HG02852 (cell line): ENCODE results near the gene ATAD2B.
A peak's percentile ranks its signal among the peaks of the same experiment; 100 is the strongest.
"Not testable (repeated sequence)": the region's sequence is repeated elsewhere in the genome, so short reads cannot be mapped to it uniquely, and the experiment has no call there.

Experiments
- ATAC-seq: cut with Tn5 transposase; IDR thresholded peaks from one replicate; pipeline ENCODE4 v1.9.1; 2021; ENCODE audit warnings: mild to moderate bottlenecking, moderate library complexity; ENCODE audit not compliant: unreplicated experiment

ATAD2B gene

DNA sequence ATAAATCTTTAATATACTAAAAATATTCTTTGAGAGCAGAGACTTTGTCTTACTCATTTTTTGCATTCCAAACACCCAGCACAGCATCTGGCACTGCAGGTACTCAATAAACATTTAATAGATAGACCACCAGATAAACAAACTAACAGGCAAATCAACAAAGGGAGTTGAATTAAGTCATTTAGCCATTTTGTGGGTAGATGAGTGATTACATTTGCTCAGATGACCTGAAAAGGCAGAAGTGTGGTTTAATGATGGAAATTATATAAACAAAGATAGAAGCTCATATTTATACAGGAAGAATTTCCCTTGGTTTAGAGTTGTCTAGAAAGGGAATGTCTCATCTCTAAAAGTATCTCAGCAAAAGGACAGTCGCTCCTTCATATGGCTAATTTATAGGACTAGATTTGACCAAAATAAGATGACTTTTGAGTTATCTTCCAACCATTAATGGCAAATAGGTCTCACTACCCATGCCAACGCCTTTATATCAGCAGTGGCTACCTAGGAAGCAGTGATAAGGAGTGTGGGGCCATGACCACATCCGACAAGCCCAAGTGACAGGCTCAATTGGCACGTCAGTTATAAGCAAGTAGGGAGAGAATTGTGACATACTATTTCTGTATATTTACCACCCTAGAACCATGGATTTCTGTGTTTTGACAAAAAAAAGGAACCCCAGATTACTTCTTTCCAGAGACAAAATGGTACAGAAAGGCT is 173.5 kb downstream of the ATAD2B start:
- ATAC-seq: no peak

DNA sequence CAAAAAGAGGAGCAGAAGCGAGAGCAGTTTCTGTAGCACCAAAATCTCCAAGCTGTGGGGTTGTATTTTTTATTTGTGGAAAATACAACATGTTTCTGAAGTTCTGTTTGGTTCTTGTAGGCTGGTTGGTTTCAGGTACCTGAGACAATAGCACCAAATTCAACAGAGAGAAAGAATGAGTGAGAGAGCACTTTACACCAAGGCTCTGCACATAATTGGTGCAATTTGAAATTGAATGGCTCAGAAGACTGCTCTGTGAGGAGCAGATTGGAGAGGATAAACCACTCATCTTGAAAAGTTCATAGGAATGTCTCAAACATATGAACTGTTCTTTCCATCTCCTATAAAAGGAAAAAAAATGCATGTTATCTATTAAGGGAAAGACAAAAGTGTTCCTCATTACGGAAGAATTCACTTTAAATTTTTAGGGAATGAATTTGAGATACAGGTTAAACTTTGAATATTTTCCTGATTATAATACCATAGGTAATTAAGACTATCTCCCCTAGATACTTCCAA is 175.1 kb downstream of the ATAD2B start:
- ATAC-seq: no peak

DNA sequence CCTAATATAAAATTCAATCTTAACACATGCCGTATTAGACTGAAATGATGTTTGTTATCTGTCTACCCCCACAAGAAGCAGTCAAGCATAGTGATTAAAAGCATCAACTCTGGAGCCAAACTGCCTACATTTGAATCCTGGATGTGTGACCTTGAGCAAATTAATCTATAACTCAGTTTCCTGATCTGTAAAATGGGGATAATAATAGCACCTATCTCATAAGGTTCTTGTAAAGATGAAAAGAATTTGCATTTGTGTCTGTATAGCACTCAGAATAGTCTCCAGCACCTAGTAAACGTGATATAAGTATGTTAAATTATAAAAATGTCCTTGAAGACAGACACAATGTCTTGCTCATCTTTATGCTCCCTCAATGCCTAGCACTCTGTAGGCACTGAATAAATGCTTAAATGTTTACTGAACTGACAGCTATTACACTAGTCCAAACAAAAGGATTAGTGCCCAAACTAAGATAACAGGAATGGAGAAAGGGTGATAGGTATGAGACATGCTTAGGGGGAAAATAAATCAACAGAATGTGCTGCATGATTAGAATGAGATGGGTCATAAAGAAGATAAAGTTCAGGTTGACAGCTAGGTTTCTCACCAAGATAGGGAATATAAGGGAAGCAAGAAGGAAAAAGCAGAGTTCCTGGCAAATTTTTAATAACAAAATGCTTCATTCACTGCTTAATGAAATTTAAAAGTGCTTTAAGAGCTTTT is 180.6 kb downstream of the ATAD2B start:
- peak; percentile 32 for ATAC-seq

DNA sequence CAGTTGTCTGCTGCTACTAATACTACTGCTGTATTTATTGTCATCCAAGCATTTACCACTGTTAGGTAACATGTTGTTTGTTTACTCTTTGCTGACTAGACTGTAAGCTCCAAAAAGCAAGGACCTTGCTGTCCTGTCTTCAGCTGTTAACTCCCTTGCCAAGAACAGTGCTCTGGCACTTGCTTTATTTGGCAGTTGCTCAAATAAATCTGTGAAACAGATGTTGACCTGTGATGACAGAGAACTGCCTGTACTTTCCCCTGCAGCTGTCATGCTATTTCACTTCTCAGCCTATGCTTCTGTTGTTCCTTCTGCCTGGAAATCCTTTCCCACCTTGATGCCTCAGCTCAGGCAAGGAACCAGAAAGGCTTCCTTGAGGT is 181.2 kb downstream of the ATAD2B start:
- peak; percentile 76 for ATAC-seq

DNA sequence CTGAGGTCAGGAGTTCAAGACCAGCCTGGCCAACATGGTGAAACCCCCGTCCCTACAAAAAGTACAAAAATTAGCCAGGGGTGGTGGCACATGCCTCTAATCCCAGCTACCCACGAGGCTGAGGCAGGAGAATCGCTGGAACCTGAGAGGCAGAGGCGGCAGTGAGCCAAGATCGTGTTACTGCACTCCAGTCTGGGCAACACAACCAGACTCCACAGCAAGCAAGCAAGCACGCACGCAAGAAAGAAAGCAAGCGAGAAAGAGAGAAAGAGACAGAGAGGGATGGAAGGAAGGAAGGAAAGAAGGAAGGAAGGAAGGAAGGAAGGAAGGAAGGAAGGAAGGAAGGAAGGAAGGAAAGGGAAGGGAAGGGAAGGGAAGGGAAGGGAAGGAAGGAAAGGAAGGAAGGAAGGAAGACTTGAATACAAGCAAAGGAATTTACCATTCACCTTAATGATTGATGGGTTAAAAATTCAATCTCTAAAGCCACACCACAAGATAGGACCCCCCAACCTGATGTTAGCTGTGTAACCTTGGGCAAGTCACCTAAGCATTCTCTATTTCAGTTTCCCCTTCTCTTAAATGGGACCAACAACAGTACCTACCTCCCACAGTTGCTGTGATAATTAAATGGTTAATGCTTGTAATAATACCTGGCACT is 181.7 kb downstream of the ATAD2B start:
- peak; percentile 7 for ATAC-seq

DNA sequence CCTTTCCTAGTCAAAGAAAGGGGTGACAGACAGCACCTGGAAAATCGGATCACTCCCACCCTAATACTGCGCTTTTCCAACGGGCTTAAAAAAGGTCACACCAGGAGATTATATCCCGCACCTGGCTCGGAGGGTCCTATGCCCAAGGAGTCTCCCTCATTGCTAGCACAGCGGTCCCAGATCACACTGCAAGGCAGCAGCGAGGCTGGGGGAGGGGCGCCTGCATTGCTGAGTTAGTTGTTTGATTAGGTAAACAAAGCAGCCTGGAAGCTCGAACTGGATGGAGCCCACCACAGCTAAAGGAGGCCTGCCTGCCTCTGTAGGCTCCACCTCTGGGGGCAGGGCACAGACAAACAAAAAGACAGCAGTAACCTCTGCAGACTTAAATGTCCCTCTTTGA is 190.1 kb downstream of the ATAD2B start:
- ATAC-seq: not testable (repeated sequence)

DNA sequence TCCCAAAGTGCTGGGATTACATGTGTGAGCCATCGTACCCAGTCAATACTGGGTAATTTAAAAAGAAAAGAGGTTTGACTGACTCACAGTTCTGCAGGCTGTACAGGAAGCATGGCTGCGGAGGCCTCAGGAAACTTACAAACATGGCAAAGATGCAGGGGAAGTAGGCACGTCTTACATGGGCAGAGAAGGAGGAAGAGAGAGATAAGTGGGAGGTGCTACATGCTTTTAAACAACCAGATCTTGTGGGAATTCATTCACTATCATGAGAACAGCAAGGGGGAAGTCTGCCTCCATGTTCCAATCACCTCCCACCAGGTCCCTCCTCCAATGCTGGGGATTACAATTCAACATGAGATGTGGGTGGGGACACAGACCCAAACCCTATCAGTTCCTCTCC is 192.5 kb downstream of the ATAD2B start:
- ATAC-seq: no peak

DNA sequence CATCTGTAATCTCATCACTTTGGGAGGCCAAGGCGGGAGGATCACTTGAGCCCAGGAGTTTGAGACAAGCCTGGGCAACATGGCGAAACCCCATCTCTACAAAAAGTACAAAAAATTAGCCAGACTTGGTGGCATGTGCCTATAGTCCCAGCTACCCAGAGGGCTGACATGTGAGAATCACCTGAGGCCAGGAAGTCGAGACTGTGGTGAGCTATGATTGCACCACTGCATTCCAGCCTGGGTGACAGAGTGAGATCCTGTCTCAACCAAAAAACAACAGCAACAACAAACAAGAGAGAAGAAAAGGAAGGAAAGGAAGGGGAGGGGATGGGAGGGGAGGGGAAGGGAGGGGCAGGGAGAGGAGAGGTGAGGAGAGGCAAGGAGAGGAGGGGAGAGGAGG is 203.9 kb downstream of the ATAD2B start:
- ATAC-seq: not testable (repeated sequence)

DNA sequence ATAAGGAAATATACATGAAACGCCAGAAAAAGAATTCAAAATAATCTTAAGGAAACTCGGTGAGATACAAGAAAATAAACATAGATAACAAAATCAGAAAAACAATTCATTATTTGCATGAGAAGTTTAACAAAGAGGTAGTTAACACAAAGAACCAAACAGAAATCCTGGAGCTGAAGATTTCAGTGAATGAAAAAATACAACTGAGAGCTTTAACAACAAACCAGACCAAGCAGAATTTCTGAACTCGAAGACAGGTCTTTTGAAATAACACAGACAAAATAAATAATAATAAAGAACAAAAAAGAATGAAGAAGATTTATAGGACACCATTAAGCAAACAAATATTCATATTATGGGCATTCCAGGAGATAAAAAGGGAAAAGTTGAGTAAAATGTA is 204.7 kb downstream of the ATAD2B start:
- no peak for ATAC-seq

DNA sequence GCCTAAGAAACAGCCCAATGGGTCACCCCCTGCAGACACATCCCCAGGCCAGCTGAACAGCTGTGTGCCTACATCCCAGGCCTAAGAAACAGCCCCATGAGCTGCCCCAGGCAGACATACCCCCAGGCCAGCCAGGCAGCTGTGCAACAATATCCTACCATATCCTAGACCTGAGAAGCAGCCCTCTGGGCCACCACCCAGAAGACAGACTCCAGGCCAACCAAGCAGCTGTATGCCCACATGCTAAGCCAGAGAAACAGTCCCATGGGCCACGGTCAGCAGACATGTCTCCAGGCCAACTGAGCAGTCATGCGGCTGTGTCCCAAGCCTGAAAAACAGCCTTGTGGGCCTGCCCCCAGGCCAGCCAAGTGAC is 205.5 kb downstream of the ATAD2B start:
- ATAC-seq: no peak

DNA sequence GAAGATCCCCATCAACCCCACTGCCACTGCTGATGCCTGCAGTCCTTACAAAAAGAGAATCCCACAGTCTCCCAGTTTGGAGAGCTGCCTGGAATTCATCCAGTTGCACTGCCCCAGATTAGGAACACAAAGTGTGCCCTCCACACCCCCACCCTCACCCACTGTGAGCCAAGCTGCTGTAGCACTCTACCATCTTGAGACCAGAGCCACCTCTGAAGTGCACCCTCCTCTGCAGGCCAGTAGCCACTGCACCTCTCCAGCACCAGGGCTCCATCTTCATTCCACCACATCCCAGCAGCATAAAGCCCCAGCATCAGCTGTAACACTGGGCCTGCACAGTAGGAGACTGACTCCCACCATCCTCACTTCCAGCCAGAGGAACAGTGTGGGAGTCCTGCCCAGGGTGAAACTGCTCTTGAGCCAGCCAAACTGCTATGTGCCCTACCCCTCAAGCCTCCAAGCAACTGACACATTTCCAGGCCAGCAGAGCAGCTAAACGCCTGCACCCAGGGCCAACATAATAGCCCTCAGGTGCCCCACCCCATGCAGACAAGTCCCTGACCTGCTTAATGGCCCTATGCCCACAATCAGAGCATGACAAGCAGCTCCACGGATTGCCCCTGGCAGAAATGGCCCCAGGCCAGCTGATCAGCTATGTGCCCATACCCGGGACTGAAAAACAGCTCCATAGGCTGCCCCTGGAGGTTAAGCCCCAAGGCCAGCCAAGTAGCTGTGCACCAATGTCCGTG is 206.0 kb downstream of the ATAD2B start:
- ATAC-seq: no peak

DNA sequence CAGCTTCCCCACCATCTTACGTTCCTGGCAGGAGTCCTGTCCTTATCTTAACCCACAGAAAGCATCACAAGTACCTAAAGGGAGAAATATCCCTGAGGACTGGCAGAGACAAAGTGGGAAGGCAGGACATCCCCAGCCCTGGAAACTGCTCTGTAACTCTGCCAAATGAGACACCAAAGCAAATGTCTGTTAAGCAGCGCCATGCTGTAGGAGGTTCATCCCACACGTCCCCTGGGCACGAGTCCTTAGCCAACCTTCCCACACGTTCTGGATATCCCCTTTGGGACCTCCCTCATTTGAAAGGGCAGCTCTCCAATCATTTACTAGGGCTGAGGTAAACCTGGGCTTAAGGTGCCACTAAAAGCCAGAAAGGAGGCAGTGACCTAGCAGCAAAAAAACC is 207.2 kb downstream of the ATAD2B start:
- no peak for ATAC-seq

DNA sequence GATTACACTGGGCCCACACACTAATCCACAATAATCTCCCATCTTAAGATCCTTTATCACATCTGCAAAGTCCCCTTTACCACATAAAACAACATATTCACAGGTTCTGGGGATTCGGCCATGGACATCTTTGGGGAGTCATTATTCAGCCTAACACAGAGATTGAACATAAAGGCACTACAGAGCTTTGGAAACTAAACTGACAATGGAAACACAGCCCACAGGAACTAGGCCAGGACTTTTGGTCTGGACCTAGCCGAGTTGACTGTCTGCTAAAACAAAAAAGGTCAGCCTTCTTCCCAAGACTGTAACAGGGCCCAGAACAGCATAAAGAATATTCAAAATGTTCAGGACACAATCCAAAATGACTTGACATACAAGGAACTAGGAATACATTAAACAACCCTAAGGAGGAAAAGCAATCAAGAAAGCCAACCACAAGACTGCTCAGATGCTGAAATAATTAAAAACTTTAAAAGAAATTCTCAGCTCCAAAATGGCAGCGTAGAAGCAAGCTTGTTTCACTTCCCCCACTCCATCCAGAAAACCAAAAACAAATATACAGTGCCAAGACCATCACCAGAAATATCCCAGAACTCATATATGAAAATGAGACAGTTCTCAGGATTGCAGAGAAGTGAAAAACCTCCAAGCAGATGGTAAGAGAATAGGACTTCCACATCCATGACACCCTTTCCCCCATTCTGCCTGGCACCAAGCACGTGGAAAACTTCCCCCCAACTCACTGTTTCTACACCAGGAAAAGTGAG is 207.8 kb downstream of the ATAD2B start:
- ATAC-seq: no peak

DNA sequence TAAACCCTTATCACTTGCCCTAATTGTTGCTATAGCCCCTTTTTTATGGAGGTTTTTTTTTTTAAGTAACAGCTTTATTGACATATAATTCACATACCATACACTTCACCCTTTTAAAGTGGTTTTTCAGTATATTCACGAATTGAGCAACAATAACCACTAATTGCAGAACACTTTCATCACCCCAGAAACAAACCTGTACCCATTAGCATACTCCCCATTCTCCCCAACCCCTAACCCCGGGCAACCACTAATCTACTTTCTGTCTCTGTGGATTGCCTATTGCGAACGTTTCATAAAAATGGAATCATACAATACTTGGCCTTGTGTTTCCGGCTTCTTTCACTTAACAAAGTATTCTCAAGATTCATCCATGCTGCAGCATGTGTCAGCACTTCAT is 213.6 kb downstream of the ATAD2B start:
- ATAC-seq: no peak

DNA sequence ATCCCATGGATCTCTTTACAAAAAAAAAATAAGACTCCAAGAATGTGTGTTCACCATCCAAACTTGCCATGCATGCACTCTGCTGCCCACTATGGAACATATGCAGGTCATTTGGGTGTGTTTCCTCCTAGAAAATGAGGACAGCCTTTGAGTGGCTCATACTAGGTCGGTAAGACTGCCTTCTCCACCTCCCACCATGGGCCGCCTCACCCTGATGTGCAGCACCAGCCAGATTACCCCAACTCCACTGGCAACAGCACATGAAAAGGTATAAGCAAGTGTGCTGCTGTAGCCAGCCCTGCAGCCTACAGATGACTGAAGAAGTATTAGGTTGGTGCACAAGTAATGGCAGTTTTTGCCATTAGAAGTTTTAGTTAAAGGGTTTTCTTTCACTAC is 214.2 kb downstream of the ATAD2B start:
- ATAC-seq: no peak

DNA sequence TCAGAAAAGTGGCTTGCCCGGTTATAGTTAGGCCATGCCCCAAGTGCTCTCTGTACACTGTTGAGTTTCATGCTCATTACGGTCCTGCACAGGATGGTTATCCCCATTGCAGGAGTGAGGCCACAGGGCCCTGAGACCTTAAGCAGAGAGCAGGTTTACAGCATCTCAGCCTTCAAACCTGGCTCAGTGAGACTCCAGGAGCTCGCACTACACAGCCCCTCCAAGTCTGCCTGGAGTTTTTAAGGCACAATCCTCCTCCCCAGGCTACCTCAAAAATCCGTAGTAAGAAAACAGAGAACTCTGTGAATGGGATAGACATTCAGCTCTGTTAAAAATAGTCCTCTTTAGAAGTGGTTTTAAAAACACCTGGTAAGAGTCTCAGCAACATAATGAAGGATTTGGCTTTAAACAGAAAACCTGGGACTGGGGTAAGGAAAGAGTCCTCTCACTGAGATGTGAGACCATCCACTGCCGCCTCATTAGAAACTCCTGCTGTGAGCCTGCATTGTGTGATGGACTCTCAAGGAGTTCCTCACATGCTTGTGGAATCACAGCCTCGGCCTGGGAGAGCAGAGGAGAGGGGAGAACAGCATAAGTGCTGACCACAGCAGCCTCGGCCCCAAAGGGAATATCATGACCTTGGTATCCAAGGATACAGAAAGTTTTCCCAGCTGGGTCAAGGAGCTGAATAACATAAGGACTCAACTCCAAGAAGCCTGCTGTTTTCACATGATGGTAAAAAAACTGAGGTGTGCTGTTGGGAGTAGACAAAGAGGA is 214.8 kb downstream of the ATAD2B start:
- ATAC-seq: no peak

DNA sequence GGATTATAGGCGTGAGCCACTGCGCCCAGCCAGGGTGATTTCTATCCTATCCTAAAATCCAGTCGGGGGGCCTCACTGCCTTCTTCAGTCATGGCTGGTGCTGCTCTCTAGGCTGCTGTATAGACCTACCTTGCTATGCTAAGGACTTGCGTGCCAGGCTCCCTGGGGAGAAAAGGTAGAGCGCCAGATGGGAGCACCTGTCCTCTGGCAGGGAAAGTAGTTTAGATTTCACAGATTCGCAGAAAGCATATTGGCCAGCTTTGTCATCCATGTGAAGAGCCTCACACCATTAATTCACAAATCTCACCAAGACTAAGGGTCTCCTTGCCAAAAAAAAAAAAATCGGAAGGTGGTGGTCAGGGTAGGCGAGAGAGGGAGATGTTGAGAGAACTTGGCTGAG is 217.6 kb downstream of the ATAD2B start:
- ATAC-seq: no peak

DNA sequence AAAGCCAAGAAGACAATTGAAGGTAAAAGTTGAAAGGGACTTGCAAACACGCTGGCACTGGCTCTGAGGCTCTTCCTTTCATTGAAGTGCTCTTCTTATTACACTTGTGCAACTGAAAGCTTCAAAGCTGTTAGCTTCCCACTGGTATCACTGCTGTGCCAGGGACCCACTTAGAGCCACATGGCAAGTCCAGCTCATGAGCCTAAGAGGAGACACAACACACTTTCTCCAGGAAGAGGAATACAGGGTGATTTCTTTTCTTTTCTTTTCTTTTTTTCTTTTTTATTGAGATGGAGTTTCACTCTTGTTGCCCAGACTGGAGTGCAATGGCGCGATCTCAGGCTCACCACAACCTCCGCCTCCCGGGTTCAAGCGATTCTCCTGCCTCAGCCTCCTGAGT is 218.2 kb downstream of the ATAD2B start:
- no peak for ATAC-seq

DNA sequence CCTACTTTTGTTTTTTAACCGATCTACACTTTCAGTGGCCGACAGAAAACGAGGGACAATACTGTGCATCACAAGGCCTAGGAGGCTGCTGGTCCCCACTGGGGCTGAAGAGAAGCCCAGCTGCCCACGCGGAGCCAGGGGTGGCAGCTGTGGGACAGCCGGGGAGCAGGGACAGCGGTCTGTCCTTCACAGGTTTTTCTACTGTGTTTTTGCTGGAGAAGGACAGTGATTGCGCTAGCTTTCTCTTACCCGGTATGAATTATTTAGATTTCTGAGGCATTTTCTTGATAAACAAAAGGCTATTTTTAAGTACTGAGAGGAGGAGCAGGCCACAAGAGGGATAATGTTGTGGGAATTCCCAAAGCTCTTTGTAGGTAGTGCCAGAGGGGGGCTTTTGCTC is 219.8 kb downstream of the ATAD2B start:
- ATAC-seq: no peak

DNA sequence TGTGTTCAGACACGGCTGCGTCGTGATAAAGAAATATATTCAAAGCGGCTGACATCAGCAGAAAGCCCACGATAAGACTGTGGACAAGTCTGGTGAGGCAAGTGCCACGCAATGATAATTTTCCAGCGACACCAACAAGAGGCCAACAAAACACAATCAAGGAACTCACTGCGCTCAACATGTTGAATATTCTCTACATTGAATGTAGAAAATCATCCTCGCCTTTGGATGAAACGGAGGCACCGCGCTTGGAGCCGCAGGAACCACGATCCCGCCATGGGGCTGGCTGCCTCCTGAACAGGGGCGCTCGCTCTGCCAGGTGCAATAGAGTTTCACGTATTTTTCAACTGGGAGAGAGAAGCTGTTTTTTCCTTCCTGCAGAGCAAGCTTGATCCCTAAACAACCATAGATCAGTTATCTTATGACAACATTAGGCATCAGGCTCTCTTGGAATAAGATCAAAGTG is 220.3 kb downstream of the ATAD2B start:
- ATAC-seq: no peak
